ENCODE results near the gene DENND1A. TPM values are rescaled to one million over a fixed set of nuclear protein-coding genes. Genes with fewer than 3 reads are reported as not detected.
A peak's percentile ranks its signal among the peaks of the same experiment; 100 is the strongest.

The DENND1A gene
- total RNA-seq, 4 donors from 2014 or later = 15.8 to 33.5 (median 23.9) TPM

- 65% methylated on average over 17 of the region's 17 CpGs for WGBS
- Histone ChIP-seq H3K36me3 (no peaks in the 10 kb centered on the region), H3K27ac (no peak within 1 kb of the TSS), H3K9me3 (no peaks in the 10 kb centered on the region), H3K4me3 (no peak within 1 kb of the TSS), H3K27me3 (peaks cover 12% of the 10 kb centered on the region), H3K4me1 (peaks cover 6% of the 10 kb centered on the region)
- TF ChIP-seq POLR2AphosphoS5 (IDR thresholded peaks at IDR 0.05) (no peak), POLR2A (IDR thresholded peaks at IDR 0.05) (no peak), EP300 (IDR thresholded peaks at IDR 0.05) (no peak)
- TF ChIP-seq, protein P1, sequence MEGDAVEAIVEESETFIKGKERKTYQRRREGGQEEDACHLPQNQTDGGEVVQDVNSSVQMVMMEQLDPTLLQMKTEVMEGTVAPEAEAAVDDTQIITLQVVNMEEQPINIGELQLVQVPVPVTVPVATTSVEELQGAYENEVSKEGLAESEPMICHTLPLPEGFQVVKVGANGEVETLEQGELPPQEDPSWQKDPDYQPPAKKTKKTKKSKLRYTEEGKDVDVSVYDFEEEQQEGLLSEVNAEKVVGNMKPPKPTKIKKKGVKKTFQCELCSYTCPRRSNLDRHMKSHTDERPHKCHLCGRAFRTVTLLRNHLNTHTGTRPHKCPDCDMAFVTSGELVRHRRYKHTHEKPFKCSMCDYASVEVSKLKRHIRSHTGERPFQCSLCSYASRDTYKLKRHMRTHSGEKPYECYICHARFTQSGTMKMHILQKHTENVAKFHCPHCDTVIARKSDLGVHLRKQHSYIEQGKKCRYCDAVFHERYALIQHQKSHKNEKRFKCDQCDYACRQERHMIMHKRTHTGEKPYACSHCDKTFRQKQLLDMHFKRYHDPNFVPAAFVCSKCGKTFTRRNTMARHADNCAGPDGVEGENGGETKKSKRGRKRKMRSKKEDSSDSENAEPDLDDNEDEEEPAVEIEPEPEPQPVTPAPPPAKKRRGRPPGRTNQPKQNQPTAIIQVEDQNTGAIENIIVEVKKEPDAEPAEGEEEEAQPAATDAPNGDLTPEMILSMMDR (IDR thresholded peaks at IDR 0.05) = no peak
- no peak for DNase-seq (ENCODE audit: low spot score in 2 of 2)
Measured at GRCh38 chr9:123355761-123356431, 574.0 kb downstream of the DENND1A start, which contains the start of gene CRB2. Gene CRB2 (plus strand): TSS chr9:123356197. CDS start chr9:123356261, 64 bp downstream.

DNA sequence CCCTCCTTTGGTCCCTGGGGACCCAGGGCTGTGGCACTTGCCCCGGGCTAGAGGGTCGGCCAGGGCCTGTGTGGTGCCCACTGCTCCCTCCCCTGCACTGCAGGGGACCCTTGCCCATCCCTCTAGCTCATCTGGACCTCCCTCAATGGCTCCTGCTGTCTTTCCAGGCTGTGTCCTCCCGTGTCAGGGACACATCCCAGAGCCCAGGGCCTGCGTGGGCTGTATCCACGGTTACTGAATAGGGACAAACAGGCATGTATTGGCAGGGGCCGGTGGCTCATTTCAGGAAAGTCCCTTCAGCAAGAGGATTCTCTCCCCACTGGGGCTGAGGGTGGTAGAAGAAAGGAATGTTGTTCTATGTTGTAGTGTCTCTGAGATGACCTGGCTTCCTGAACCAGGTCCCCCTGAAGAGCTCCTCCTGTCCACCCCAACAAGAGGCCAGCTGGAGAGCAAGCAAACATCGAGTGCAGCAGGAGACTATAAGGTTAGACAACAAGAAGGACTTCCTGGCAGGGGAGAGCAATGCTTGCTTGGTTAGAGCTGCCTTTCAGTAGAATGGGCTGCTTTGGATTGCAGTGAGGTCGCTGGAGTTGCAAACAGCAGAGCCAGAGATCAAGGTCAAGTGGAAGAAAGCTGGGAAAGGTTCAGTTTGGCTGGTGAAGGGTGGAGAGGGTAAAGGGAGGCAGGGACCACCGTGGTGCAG, 575.0 kb downstream of the DENND1A start:
- H3K27ac ChIP-seq = no peak overlapping the region
- no peak for DNase-seq (ENCODE audit: low spot score in 2 of 2)
- H3K9me3 ChIP-seq = no peaks in the 10 kb centered on the region
- H3K4me3 ChIP-seq = no peak overlapping the region
- WGBS = 32% methylated on average over 8 of the region's 9 CpGs
- peaks cover 8% of the 10 kb centered on the region for H3K4me1 ChIP-seq
- H3K27me3 ChIP-seq = peaks cover 12% of the 10 kb centered on the region
- H3K36me3 ChIP-seq = no peaks in the 10 kb centered on the region
- no peak for TF ChIP-seq EP300 (IDR thresholded peaks at IDR 0.05)
- TF ChIP-seq POLR2A (IDR thresholded peaks at IDR 0.05) = no peak
- TF ChIP-seq POLR2AphosphoS5 (IDR thresholded peaks at IDR 0.05) = no peak
- TF ChIP-seq, protein P1 (IDR thresholded peaks at IDR 0.05) = no peak

- WGBS = 60% methylated on average over 3 of the region's 20 CpGs
Measured at GRCh38 chr9:123353984-123354591, 575.8 kb downstream of the DENND1A start.

GRCh38 chr9:123353041-123353440, 576.9 kb downstream of the DENND1A start:
- Histone ChIP-seq H3K9me3 (no peaks in the 10 kb centered on the region), H3K4me3 (no peak overlapping the region), H3K4me1 (peaks cover 16% of the 10 kb centered on the region), H3K27me3 (peaks cover 27% of the 10 kb centered on the region), H3K27ac (no peak overlapping the region), H3K36me3 (no peaks in the 10 kb centered on the region)
- 64% methylated on average over 4 of the region's 4 CpGs for WGBS
- TF ChIP-seq, protein P1 (IDR thresholded peaks at IDR 0.05) = no peak
- TF ChIP-seq POLR2A (IDR thresholded peaks at IDR 0.05) = no peak
- TF ChIP-seq EP300 (IDR thresholded peaks at IDR 0.05) = no peak
- no peak for TF ChIP-seq POLR2AphosphoS5 (IDR thresholded peaks at IDR 0.05)
- DNase-seq (ENCODE audit: low spot score in 2 of 2) = no peak

More at GRCh38 chr9:123353984-123354591, 575.8 kb downstream of the DENND1A start:
- Histone ChIP-seq H3K9me3 (no peaks in the 10 kb centered on the region), H3K27ac (no peak overlapping the region), H3K36me3 (no peaks in the 10 kb centered on the region), H3K4me3 (no peak overlapping the region), H3K4me1 (peaks cover 13% of the 10 kb centered on the region), H3K27me3 (peaks cover 19% of the 10 kb centered on the region)
- no peak for TF ChIP-seq POLR2A (IDR thresholded peaks at IDR 0.05)
- TF ChIP-seq, protein P1 (IDR thresholded peaks at IDR 0.05) = peak; percentile 13 to 83
- no peak for DNase-seq (ENCODE audit: low spot score in 2 of 2)
